ENCODE data around the gene NGEF. TPM values are rescaled to one million over a fixed set of nuclear protein-coding genes. Genes with fewer than 3 reads are reported as not detected.

NGEF gene
- total and polyA plus RNA-seq, 8 donors, result 0.26 to 3.6 (median 1.4) TPM

- intact Hi-C loops (cut with DNase I), result no loop called here
- Histone ChIP-seq H3K4me1 (no peaks in the 10 kb centered on the region), H3K4me3 (no peak overlapping the region), H3K9me3 (peaks cover 0 to 10% of the 10 kb centered on the region in 2 donors), H3K27ac (no peak overlapping the region), H3K27me3 (peaks cover 0 to 4% of the 10 kb centered on the region in 2 donors), H3K36me3 (no peaks in the 10 kb centered on the region)
- DNase-seq (no peak), ATAC-seq (no peak)
- TF ChIP-seq CTCF (IDR thresholded peaks at IDR 0.05), result no peak
These were observed 72.3 kb downstream of the NGEF start for GRCh38 chr2:232940724-232941123.

DNA sequence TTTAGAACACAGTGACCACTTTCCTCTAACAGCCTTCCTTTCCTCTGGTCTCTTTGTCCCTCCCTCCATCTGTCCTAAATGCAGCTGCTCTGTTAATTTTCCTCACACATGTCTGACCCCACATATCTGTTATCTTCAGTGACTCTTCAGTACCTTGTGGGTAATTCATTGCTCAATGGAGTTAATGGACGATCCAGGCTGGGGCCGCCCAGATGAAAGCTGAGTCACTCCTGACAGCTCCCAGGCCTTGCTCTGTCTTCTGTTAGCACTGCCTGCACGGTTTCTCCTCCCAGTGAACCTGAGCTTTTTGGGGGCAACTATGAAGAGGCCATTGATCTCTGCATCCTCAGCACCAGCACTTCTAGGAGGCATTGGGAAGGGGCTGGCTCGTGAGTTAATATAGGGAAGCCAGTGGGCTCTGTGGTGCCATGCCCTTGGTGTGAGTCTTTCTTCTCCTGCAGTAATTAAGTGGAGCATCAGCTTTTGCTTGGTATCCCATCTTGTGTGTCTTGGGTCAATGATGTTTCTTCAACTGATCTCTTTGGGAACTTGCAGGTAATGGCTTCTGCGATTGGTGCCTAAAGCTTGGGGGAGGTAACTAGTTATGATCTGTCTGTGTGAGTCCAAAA lies 75.7 kb downstream of the NGEF start:
- intact Hi-C loops (cut with DNase I), result no loop called here
- H3K4me1 ChIP-seq, result no peaks in the 10 kb centered on the region
- no peaks in the 10 kb centered on the region for H3K36me3 ChIP-seq
- peak; percentile 31 for ATAC-seq
- peaks cover 0 to 35% of the 10 kb centered on the region in 2 donors for H3K27me3 ChIP-seq
- H3K4me3 ChIP-seq, result no peak overlapping the region
- no peak overlapping the region for H3K27ac ChIP-seq
- no peak for TF ChIP-seq CTCF (IDR thresholded peaks at IDR 0.05)
- DNase-seq, result no peak
- peaks cover 0 to 10% of the 10 kb centered on the region in 2 donors for H3K9me3 ChIP-seq

- Histone ChIP-seq H3K4me3 (no peak overlapping the region), H3K36me3 (no peaks in the 10 kb centered on the region), H3K27me3 (peaks cover 27 to 82% of the 10 kb centered on the region in 2 donors), H3K27ac (no peak overlapping the region), H3K4me1 (peaks cover 7 to 10% of the 10 kb centered on the region in 2 donors), H3K9me3 (no peaks in the 10 kb centered on the region)
- no peak for TF ChIP-seq CTCF (IDR thresholded peaks at IDR 0.05)
- intact Hi-C loops (cut with DNase I), result no loop called here
- DNase-seq (no peak), ATAC-seq (no peak)
These were observed 81.4 kb downstream of the NGEF start for GRCh38 chr2:232931636-232932035.

GRCh38 chr2:232930059-232930400 lies 83.0 kb downstream of the NGEF start:
- H3K36me3 ChIP-seq, result no peaks in the 10 kb centered on the region
- H3K27ac ChIP-seq, result no peak overlapping the region
- H3K9me3 ChIP-seq, result no peaks in the 10 kb centered on the region
- H3K4me3 ChIP-seq, result no peak overlapping the region
- TF ChIP-seq CTCF (IDR thresholded peaks at IDR 0.05), result no peak
- H3K4me1 ChIP-seq, result peaks cover 7 to 10% of the 10 kb centered on the region in 2 donors
- DNase-seq, result no peak
- peaks cover 36 to 92% of the 10 kb centered on the region in 2 donors for H3K27me3 ChIP-seq
- no peak for ATAC-seq
- intact Hi-C loops (cut with DNase I), result no loop called here

GRCh38 chr2:232929303-232930058 lies 83.6 kb downstream of the NGEF start:
- H3K27me3 ChIP-seq, result peaks cover 36 to 93% of the 10 kb centered on the region in 2 donors
- intact Hi-C loops (cut with DNase I), result no loop called here
- DNase-seq, result no peak
- no peak for ATAC-seq
- H3K27ac ChIP-seq, result no peak overlapping the region
- TF ChIP-seq CTCF (IDR thresholded peaks at IDR 0.05), result no peak
- no peak overlapping the region for H3K4me3 ChIP-seq
- H3K36me3 ChIP-seq, result no peaks in the 10 kb centered on the region
- no peaks in the 10 kb centered on the region for H3K9me3 ChIP-seq
- peaks cover 7 to 10% of the 10 kb centered on the region in 2 donors for H3K4me1 ChIP-seq

All from left lung (tissue), 10 donors.